PC-9 (cell line): ENCODE data around the gene ZCCHC7.

Experiments used
- CTCF ChIP-seq: fragments of 200-600 bp; sonication (generic); conservative IDR thresholded peaks from 2 replicates; pipeline ENCODE4 v1.6.1; 2017; ENCODE audit warnings: mixed run types, antibody characterized with exemption, mild to moderate bottlenecking, moderate library complexity
- EZH2 ChIP-seq: fragments of 200-600 bp; sonication (generic); IDR thresholded peaks from 2 replicates; pipeline ENCODE4 v1.8.0; 2017; ENCODE audit warnings: antibody characterized with exemption, low read depth

DNA sequence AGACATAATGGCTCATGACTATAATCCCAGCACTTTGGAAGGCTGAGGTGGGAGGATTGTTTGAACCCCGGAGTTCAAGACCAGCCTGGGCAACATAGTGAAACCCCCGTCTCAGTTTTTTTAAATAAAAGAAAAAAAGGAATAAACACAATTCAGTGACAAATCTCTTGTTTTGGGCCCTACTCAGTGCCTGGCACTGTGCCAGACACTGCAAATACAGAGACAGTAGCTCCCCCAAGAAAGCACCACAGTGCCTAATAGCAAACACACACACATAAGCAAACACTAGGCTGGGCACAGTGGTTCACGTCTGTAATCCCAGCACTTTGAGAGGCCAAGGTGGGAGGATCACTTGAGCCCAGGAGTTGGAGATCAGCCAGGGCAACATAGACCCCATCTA lies 252.5 kb downstream of the ZCCHC7 start:
- TF ChIP-seq CTCF: no peak
- no peak for TF ChIP-seq EZH2
